Retinal pigment epithelial cell (primary cell): ENCODE data around the gene CELSR2.

Experiments
- DNase-seq: peaks from one replicate; pipeline ENCODE4 v3.0.0-alpha.2; 2010; ENCODE audit warnings: low read depth
- H3K4me3 ChIP-seq: 2 replicates; pipeline ENCODE4 v1.5.1; 2011; ENCODE audit warnings: mild to moderate bottlenecking, low read length, control low read depth, moderate library complexity
- CTCF ChIP-seq: conservative IDR thresholded peaks from 2 replicates; pipeline ENCODE4 v1.5.1; 2011; ENCODE audit warnings: low read depth, low read length, control low read depth, inconsistent platforms

Gene CELSR2

GRCh38 chr1:109294481-109294880 lies 45.1 kb downstream of the CELSR2 start:
- no peak overlapping the region for H3K4me3 ChIP-seq
- no peak for DNase-seq
- no peak for TF ChIP-seq CTCF

- no peak for TF ChIP-seq CTCF
- DNase-seq = no peak
These were observed 46.5 kb downstream of the CELSR2 start for GRCh38 chr1:109295712-109296415.

GRCh38 chr1:109296782-109297181 lies 47.4 kb downstream of the CELSR2 start:
- no peak for DNase-seq
- no peak for TF ChIP-seq CTCF
- no peak overlapping the region for H3K4me3 ChIP-seq

More at GRCh38 chr1:109295712-109296415, 46.5 kb downstream of the CELSR2 start:
- H3K4me3 ChIP-seq = no peak overlapping the region

GRCh38 chr1:109298666-109299557 lies 49.6 kb downstream of the CELSR2 start:
- no peak overlapping the region for H3K4me3 ChIP-seq
- TF ChIP-seq CTCF = no peak
- DNase-seq = no peak

- DNase-seq = no peak
- H3K4me3 ChIP-seq = no peak overlapping the region
- no peak for TF ChIP-seq CTCF
These were observed 50.4 kb downstream of the CELSR2 start for GRCh38 chr1:109299558-109300343.

GRCh38 chr1:109300650-109301151 lies 51.4 kb downstream of the CELSR2 start:
- DNase-seq = no peak
- TF ChIP-seq CTCF = no peak

More at GRCh38 chr1:109300650-109301151, 51.4 kb downstream of the CELSR2 start:
- no peak overlapping the region for H3K4me3 ChIP-seq
